Lower leg skin (tissue), 3 donors: ENCODE data around the gene TOP1.
"Not testable (repeated sequence)": the region's sequence is repeated elsewhere in the genome, so short reads cannot be mapped to it uniquely, and the experiment has no call there.

ENCODE experiments used
- POLR2A ChIP-seq, 2 donors: fragments of 450-650 bp; IDR thresholded peaks; one replicate each; pipeline ENCODE4 v1.6.1; 2016 to 2017; ENCODE audit warnings: antibody characterized with exemption in 2 of 2, mild to moderate bottlenecking in 1 of 2, moderate library complexity in 1 of 2
- TF ChIP-seq, protein P1 (sequence below), 3 donors: fragments of 450-650 bp; IDR thresholded peaks; one replicate each; pipeline ENCODE4 v1.5.1; 2016; ENCODE audit warnings: antibody characterized with exemption in 3 of 3, mild to moderate bottlenecking in 3 of 3, moderate library complexity in 2 of 3

GRCh38 chr20:41003936-41004294, 24.7 kb upstream of the TOP1 start:
- TF ChIP-seq, protein P1, sequence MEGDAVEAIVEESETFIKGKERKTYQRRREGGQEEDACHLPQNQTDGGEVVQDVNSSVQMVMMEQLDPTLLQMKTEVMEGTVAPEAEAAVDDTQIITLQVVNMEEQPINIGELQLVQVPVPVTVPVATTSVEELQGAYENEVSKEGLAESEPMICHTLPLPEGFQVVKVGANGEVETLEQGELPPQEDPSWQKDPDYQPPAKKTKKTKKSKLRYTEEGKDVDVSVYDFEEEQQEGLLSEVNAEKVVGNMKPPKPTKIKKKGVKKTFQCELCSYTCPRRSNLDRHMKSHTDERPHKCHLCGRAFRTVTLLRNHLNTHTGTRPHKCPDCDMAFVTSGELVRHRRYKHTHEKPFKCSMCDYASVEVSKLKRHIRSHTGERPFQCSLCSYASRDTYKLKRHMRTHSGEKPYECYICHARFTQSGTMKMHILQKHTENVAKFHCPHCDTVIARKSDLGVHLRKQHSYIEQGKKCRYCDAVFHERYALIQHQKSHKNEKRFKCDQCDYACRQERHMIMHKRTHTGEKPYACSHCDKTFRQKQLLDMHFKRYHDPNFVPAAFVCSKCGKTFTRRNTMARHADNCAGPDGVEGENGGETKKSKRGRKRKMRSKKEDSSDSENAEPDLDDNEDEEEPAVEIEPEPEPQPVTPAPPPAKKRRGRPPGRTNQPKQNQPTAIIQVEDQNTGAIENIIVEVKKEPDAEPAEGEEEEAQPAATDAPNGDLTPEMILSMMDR (IDR thresholded peaks at IDR 0.05), result not testable (repeated sequence)
- TF ChIP-seq POLR2A (IDR thresholded peaks at IDR 0.05), result not testable (repeated sequence)
